HG03039 (cell line): ENCODE results near the gene NPIPB9.

Experiments used
- ATAC-seq: cut with Tn5 transposase; IDR thresholded peaks from one replicate; pipeline ENCODE4 v1.9.1; 2021; ENCODE audit warnings: mild to moderate bottlenecking, moderate library complexity; ENCODE audit not compliant: unreplicated experiment

NPIPB9 gene

DNA sequence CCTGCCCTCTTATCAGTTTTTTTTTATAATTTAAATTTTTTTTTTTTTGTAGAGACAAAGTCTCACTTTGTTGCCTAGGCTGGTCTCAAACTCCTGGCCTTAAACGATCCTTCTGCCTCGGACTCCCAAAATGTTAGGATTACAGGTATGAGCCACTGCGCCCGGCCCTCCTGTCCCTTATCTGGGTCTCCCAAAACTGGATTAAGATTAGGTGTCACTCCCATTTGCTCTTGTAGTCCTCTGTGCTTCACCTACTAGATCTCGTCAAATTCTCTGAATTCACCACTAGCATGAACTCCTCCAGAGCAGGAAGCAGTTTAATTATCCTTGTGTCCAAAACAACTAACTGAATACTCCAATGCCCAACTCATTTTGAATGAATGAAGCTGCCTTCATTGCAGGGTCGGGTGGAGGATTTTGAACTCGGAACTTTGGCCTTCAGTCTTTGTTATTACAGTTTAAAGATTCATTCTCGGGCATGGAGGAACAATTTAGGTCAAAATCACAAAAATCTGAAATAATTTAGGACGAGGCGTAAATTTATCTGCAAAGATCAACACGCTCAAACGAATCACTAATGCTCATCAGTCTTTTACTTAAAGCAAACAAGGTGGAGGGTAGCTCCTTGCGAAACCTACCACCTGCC, 70.4 kb downstream of the NPIPB9 start:
- no peak for ATAC-seq
